Activated naive CD4-positive, alpha-beta T cell treated with anti-CD3 and anti-CD28 coated beads, Interleukin-2, amount 50 U/mL, for 72 hours (primary cell): Measurements from ENCODE around the gene SUGCT. TPM values are rescaled to one million over a fixed set of nuclear protein-coding genes. Genes with fewer than 3 reads are reported as not detected.

Source experiments
- ATAC-seq, 2 donors: fragments of 150-1000 bp; cut with Tn5 transposase; 2 replicates each; pipeline ENCODE4 v1.10.0; 2021; ENCODE audit warnings: mild to moderate bottlenecking in 2 of 2, moderate library complexity in 2 of 2
- DNase-seq, 2 donors: peaks; one replicate each; pipeline ENCODE4 v3.0.0; 2021 to 2022; ENCODE audit warnings: low spot score in 2 of 2
- H3K27ac Mint-ChIP-seq, 2 donors: one replicate each; pipeline ENCODE4 v1.8.0; 2022; ENCODE audit warnings: mild to moderate bottlenecking in 2 of 2, mixed read lengths in 2 of 2
- H3K36me3 Mint-ChIP-seq, 2 donors: one replicate each; pipeline ENCODE4 v1.8.0; 2022; ENCODE audit warnings: mixed read lengths in 2 of 2
- H3K9me3 Mint-ChIP-seq, 2 donors: one replicate each; pipeline ENCODE4 v1.8.0; 2022; ENCODE audit warnings: mixed read lengths in 2 of 2
- total RNA-seq, 2 donors: library from RNA; stranded (reverse); gene quantifications; one replicate each; pipeline ENCODE4 v1.2.3, GENCODE V29; 2022

The SUGCT gene
- total RNA-seq, 2 donors from 2014 or later: 1.1 to 1.8 TPM

GRCh38 chr7:40865441-40866233 lies 730.8 kb downstream of the SUGCT start:
- no peak for ATAC-seq

GRCh38 chr7:40866601-40867000 lies 731.8 kb downstream of the SUGCT start:
- Mint-ChIP-seq H3K27ac (no peak overlapping the region), H3K9me3 (peaks cover 5 to 8% of the 10 kb centered on the region in 2 donors), H3K36me3 (no peaks in the 10 kb centered on the region)
- DNase-seq (no peak), ATAC-seq (no peak)

More at GRCh38 chr7:40865441-40866233, 730.8 kb downstream of the SUGCT start:
- H3K27ac Mint-ChIP-seq: no peak overlapping the region
- H3K9me3 Mint-ChIP-seq: peaks cover 5 to 6% of the 10 kb centered on the region in 2 donors
- no peaks in the 10 kb centered on the region for H3K36me3 Mint-ChIP-seq
- no peak for DNase-seq

DNA sequence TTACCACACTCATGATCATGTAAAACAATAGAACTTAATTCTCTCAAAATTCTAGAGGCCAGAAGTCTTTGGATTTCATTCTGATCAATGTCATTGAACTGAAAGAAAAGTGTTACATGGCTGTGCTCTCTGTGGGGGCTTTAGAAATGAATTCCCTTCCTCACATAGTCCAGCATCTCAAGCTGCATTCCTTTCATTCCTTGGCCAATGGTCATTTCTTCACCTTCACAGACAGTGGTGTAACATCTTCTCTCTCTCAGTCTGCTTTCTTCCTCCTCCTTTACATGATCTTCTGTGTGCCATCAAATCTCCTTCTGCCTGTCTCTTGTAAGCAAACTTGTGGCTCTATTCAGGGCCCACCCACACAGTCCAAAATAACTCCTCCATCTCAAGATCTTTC lies 735.3 kb downstream of the SUGCT start:
- peaks cover 5 to 12% of the 10 kb centered on the region in 2 donors for H3K9me3 Mint-ChIP-seq
- no peaks in the 10 kb centered on the region for H3K36me3 Mint-ChIP-seq
- no peak overlapping the region for H3K27ac Mint-ChIP-seq
- no peak for ATAC-seq
- DNase-seq: no peak

DNA sequence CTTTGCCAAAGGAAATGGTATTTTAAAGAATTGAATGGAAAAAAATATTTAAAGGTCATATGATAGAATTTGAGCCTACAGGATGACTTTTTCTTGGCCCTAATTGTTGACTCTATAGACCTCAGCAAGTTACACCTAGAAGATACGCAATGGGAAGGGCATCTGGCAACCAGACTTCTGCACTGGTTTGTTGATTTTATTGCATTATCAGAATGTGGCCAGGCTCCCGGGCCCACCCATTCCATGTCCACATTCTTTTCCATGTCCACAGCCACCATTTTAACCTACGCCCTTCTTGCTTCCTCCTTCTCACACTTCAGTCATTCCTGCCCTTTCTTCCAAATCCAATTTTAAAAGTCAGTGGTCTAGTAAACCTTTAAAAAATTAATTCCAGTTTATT lies 738.4 kb downstream of the SUGCT start:
- H3K9me3 Mint-ChIP-seq: peaks cover 0 to 9% of the 10 kb centered on the region in 2 donors
- no peaks in the 10 kb centered on the region for H3K36me3 Mint-ChIP-seq
- DNase-seq: no peak
- ATAC-seq: no peak
- H3K27ac Mint-ChIP-seq: peak overlapping the region in 1 of 2 donors; percentile 69

DNA sequence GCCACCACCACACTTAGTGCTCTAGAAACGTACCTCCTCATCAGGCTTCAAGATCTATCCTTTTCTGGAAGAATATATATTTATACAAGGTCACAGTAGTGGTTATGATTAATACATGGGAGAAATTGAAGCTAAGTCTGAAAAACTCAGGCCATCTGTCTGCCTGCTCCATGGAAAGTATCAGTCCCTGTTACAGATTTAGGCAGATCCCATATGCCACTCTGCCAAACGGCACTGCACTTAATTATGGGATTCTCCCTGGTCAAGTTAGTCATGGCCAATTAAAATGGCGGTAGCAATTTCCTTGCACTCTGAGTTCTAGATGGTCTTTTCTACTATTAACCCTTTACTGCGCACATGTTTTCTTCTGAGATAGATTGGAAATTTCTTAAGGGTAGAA lies 740.0 kb downstream of the SUGCT start:
- H3K36me3 Mint-ChIP-seq: no peaks in the 10 kb centered on the region
- H3K27ac Mint-ChIP-seq: no peak overlapping the region
- no peak for ATAC-seq
- H3K9me3 Mint-ChIP-seq: peaks cover 0 to 6% of the 10 kb centered on the region in 2 donors
- no peak for DNase-seq

GRCh38 chr7:40876601-40877000 lies 741.8 kb downstream of the SUGCT start:
- no peaks in the 10 kb centered on the region for H3K36me3 Mint-ChIP-seq
- H3K9me3 Mint-ChIP-seq: peaks cover 0 to 4% of the 10 kb centered on the region in 2 donors
- ATAC-seq: no peak
- H3K27ac Mint-ChIP-seq: no peak overlapping the region
- DNase-seq: no peak

DNA sequence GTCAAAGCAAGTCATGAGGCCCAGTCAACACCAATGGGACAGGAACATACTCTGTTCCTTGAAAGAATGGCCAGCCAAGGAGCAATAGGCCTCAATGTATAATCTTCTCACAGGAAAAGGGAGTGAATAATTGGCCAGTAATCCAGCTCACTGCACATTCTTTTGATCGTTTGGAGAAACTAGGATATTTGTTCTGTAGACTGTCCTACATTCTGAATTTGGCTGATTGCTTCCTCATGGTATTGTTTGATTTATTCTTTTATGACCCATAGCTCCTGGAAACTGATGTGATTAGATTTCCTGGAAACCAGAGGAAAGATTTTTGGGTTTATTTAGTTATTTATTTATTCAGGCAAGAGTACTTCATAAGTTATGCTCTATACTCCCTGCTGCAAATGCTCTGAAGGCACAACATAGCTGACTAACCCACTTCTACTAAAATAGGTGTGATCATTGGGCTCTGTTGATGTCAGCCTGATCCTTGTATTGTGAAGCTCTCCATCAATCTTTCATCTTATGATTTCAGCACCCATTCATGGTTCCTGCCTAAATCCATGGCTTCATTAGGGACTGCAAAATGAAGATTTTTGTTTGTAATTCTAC lies 745.2 kb downstream of the SUGCT start:
- Mint-ChIP-seq H3K27ac (no peak overlapping the region), H3K36me3 (no peaks in the 10 kb centered on the region), H3K9me3 (no peaks in the 10 kb centered on the region)
- ATAC-seq (no peak), DNase-seq (no peak)

- Mint-ChIP-seq H3K27ac (no peak overlapping the region), H3K9me3 (no peaks in the 10 kb centered on the region), H3K36me3 (no peaks in the 10 kb centered on the region)
- DNase-seq: no peak
- ATAC-seq: no peak
These were observed 745.8 kb downstream of the SUGCT start for GRCh38 chr7:40880581-40880980.

- H3K36me3 Mint-ChIP-seq: no peaks in the 10 kb centered on the region
- no peak for DNase-seq
- no peak overlapping the region for H3K27ac Mint-ChIP-seq
- no peak for ATAC-seq
- H3K9me3 Mint-ChIP-seq: no peaks in the 10 kb centered on the region
These were observed 746.7 kb downstream of the SUGCT start for GRCh38 chr7:40881405-40881926.

GRCh38 chr7:40882071-40882658 lies 747.4 kb downstream of the SUGCT start:
- DNase-seq (no peak), ATAC-seq (no peak)
- Mint-ChIP-seq H3K27ac (no peak overlapping the region), H3K36me3 (no peaks in the 10 kb centered on the region), H3K9me3 (peaks cover 1 to 2% of the 10 kb centered on the region in 2 donors)

- H3K36me3 Mint-ChIP-seq: no peaks in the 10 kb centered on the region
- H3K9me3 Mint-ChIP-seq: peaks cover 4 to 7% of the 10 kb centered on the region in 2 donors
- DNase-seq: no peak
- ATAC-seq: no peak
- H3K27ac Mint-ChIP-seq: no peak overlapping the region
These were observed 749.0 kb downstream of the SUGCT start for GRCh38 chr7:40883826-40884225.

DNA sequence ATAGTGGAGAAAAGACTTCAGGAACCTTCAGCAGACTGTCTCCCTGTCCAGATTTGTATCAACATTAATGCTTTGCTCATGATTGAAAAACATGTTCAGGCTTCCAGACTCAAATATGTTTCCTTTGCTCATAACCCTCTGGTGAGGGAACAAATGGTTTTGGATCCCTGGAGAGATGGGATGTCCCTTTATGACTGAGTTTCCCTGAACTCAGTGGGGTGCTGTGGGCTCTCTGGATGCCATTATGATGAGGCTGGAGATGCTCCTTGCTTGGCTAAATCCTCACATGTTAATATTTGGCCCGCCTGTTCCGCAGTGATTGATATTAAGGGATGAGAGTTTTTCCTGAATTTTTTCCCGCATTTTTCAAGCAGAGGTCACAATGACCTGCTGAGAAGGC lies 749.4 kb downstream of the SUGCT start:
- Mint-ChIP-seq H3K36me3 (no peaks in the 10 kb centered on the region), H3K9me3 (peaks cover 4 to 7% of the 10 kb centered on the region in 2 donors), H3K27ac (no peak overlapping the region)
- no peak for ATAC-seq
- DNase-seq: no peak

DNA sequence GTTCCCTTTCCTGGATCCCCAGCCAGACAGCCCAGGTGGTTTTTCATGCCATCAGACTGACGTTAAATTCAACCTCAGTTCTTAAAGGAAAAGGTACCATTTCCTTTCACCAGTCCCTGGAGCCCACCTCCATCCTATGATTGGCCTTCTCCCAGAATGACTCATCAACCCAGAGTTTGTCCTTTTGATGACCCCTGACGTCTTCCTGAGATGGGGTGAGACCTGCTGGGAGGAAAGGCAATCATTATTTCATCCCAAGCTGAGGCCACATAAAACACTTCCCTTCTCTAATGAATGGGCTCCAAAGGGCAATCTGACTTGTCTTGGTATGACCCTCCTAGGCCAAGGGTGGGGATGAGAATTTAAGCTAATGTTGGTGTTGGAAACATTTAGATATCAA lies 750.7 kb downstream of the SUGCT start:
- Mint-ChIP-seq H3K36me3 (peaks cover 0 to under 1% of the 10 kb centered on the region in 2 donors), H3K9me3 (peaks cover 9 to 12% of the 10 kb centered on the region in 2 donors), H3K27ac (no peak overlapping the region)
- ATAC-seq: no peak
- no peak for DNase-seq

DNA sequence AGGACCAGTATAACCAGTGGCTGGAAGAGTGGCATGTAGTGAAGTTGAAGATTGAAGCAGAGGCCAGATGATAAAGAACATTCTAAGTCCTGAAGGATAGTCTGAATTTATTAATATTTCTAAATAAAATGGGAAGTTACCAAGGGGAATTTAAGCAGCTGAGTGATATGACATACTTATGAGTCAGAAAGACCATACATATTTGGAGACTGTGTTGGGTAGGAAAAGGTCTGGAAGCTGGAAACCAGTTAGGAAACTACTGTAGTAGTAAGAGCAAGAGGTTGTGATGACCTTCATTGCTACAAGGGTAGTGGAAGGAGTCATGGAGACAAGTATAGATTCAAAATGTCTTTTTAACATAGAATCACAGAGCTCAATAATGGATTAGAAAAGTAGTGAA lies 752.3 kb downstream of the SUGCT start:
- H3K27ac Mint-ChIP-seq: no peak overlapping the region
- ATAC-seq (no peak), DNase-seq (no peak)
- H3K9me3 Mint-ChIP-seq: peaks cover 19 to 24% of the 10 kb centered on the region in 2 donors
- H3K36me3 Mint-ChIP-seq: peaks cover 0 to 6% of the 10 kb centered on the region in 2 donors

DNA sequence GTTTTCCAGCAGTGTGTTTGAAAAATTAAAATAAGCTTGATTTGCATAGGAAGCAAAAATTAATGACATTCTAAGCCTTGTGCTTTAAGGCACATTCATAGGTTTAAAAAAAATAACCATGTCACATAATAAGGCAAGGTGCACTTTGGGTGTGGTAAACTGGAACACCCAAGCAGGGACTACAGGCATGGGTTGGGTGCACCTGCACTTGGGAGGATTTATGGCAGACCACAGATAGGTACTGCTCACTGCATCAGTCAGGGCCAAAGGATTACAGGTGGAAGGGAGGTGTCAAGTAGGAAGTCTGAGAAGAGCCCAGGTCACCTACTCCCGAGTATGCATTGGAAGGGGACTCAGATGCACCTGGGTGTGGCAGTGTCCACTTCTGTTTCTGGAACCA lies 753.7 kb downstream of the SUGCT start:
- Mint-ChIP-seq H3K36me3 (peaks cover 0 to 6% of the 10 kb centered on the region in 2 donors), H3K9me3 (peaks cover 26 to 27% of the 10 kb centered on the region in 2 donors), H3K27ac (no peak overlapping the region)
- ATAC-seq: no peak
- DNase-seq: no peak

DNA sequence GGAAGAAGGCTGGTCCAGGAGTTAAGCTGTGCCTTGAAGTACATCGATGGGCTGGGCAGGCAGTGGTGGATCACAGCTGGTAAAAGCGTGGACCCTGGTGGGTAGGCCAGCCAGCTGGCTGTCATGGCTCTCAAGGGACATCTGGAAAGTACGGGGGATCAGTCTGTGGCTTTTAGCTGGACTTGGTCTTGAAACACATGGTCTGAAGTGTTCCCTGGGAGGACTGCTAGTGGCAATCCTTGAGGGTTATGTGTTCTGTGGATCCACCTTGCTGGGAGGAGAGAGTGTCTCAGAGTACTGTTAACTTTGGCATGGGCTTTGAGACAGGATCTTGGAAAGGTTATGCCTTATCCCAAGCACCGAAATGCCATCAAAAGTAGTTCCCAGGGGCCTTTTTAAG lies 754.3 kb downstream of the SUGCT start:
- no peak for ATAC-seq
- peaks cover 26 to 27% of the 10 kb centered on the region in 2 donors for H3K9me3 Mint-ChIP-seq
- DNase-seq: no peak
- no peak overlapping the region for H3K27ac Mint-ChIP-seq
- peaks cover 0 to 6% of the 10 kb centered on the region in 2 donors for H3K36me3 Mint-ChIP-seq

- Mint-ChIP-seq H3K9me3 (peaks cover 26 to 27% of the 10 kb centered on the region in 2 donors), H3K27ac (no peak overlapping the region), H3K36me3 (peaks cover 0 to 6% of the 10 kb centered on the region in 2 donors)
- no peak for ATAC-seq
- no peak for DNase-seq
These were observed 754.7 kb downstream of the SUGCT start for GRCh38 chr7:40889539-40889938.
